GM21825 (cell line): Measurements from ENCODE around the gene NDST4.

Experiments
- ATAC-seq: cut with Tn5 transposase; IDR thresholded peaks from one replicate; pipeline ENCODE4 v1.9.1; 2021; ENCODE audit warnings: mild to moderate bottlenecking, moderate library complexity; ENCODE audit not compliant: unreplicated experiment

The NDST4 gene

DNA sequence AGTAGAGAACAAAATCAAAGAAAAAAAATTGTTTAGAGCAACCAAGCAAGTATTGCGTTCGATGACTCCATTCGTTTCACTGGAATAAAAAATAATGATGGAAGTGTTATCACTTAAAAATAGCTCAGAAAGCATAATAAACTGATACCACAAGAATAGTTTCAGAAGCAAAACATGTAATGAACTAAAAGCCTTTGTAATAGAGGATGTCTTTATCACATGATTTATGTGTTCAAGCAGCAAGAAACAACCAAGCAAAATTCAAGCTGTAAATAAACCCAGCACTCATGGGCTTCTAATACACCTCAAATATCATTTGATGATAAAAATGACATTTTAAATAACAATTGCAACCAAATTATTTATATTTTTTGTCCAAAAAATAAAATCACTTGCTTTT, 192.2 kb downstream of the NDST4 start:
- ATAC-seq: no peak

- no peak for ATAC-seq
These were observed 202.3 kb downstream of the NDST4 start for GRCh38 chr4:114911111-114911510.

DNA sequence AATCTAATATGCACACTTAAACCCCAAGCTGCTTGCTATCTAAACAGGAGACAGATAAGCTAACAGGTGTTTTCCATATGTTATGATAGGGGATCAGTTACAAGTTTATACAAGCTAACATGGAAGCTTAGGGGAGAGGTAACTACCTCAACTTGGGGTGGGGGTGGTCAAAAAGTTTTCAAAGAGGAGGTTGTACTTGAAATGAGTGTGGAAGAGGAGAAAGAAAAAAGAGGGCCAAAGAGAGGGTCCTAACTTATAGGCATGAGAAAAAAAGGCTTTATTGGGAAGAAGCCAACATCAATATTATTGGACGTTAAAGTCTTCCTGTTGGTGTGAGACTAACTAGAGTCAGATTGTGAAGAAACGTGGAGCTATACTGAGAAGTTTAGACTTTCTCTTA, 205.9 kb downstream of the NDST4 start:
- ATAC-seq: no peak

- no peak for ATAC-seq
These were observed 208.4 kb downstream of the NDST4 start for GRCh38 chr4:114905017-114905416.

DNA sequence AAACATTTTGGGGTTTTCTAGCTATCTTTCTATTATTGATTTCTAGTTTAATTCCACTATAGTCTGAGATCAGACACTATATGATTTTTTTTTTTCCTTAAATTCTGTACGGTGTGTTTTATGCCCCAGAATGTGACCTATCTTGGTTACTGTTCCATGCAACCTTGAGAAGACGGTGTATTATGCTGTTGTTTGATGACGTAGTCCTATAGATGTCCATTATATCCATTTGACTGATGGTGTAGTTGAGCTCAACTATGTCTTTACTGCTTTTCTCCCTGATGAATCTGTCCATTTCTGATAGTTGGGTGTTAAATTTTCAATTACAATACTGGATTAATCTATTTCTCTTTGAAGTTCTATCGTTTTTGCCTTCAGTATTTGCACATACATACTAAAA, 212.5 kb downstream of the NDST4 start:
- no peak for ATAC-seq

DNA sequence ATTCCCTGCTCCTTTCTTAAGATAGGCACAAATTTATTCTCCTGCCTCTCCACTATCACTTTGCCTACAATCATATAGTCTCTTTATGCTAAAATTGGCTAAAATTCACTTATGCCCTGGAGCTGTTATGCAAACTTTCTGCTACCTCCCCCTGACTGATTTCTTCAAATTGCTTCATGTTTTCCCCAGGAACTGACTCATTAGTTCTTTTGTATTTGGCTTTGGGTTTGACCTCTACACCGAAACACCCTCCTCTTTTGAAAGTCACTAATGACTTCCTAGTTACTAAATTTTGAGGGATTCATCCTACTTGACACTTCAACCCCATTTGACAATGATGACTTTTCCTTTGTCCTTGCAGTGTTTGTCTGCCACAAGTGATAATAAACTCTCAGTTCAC, 222.6 kb downstream of the NDST4 start:
- no peak for ATAC-seq

GRCh38 chr4:114886761-114887160, 226.7 kb downstream of the NDST4 start:
- no peak for ATAC-seq

- ATAC-seq: no peak
These were observed 229.8 kb downstream of the NDST4 start for GRCh38 chr4:114883641-114884040.

DNA sequence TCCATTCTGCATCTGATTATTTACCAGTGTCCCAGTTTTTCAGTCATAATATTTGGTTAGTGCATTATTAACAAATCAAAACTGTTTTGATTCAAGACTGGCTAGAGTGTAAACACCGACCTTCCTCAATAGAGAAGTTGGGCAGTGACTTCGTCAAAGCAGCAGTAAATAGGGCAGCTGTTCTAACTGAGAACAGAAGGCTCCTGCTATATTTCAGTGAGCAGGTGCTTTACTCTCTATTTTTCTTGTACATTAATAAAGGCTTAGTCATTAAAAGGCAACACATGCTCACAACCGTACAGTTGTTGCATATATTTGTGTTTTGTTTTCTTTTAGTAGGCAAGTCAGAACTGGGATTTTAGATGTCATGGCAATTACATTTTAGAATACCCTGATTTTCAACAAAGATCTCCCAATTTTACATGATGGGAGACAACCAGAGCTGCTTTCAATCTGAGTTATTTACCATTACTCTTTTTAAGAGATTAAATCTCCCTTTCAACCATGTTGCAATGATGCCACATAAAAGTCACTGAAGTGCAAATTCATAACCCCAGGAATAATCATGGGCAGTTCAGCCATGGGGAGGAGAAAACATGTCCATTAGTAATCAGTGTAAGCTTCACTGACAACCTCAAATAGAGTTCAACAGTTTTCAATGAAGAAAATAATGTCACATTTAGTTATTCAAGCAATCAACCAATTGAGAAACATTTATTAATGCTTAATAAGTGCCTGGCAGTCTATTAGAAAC, 233.3 kb downstream of the NDST4 start:
- no peak for ATAC-seq

GRCh38 chr4:114875630-114876029, 237.8 kb downstream of the NDST4 start:
- ATAC-seq: no peak

DNA sequence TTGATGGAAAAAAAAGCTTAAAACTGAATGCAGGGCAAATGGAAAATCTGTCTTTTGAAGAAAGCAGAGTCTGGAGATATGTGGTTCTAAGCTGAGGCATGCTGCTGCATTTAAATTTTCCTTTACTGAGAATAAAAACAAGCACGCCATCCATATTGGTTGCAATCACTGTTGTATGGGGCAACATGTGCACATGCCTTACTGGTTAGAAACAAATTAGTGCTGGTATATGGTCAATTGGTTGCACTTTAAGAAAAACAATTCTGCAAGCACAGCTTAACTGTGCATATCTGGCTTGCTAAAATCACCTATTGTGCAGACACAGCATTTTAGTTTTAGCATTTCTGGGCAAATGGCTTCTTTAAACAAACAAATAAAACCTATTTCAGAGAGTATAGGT, 239.1 kb downstream of the NDST4 start:
- ATAC-seq: no peak

DNA sequence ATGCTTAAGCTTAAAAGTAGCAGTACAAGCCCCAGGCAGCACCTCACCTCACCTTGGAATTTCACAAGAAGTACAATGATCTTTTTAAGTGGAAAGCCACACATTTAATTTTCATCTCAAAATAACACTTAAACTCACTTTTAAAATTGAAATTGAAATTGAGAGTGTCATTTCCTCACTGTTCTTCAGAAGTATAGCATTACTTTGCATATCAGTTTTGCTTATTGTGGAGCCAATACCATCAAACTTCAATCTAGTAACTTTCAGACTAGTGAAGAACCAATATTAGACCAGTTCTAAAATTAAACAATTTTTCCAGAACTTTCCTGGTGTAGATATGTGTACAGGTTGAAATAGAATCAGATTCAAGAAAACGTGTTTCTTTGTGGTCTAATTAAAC, 242.4 kb downstream of the NDST4 start:
- no peak for ATAC-seq

DNA sequence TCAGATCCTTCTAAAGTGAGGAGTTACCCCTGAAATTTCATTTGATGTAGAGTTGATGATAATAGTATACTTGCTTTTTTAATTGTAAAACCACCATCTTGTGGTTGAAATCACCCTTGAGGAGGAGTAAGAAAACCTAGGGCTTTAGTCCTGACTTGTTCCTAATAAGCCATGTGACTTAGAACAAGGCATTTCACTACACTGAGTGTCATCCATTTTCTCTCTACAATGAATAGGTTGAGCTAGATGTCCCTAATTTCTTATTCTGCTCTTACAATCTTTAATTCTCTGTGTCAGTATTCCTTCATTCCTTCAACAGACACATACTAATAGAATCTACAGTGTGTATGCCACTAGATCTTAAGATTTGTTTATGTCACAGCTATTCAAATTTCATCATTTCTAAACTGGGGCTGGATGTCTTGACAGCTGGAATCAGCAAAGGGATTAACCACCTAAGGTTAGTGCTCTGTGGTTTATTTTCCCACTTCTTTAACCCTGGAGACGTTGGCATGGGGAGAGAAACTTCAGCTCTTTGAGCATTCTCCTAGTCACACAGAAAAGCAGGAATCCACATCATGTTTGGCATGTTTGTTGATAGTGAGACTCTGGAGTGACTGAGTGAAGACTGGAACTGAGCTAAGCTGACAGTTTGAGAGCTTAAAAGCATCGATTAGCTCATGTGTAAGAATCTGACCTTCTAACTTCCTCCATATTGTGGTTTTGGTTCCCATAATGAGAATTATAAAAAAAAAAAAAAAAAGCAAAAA, 246.3 kb downstream of the NDST4 start:
- no peak for ATAC-seq

- ATAC-seq: no peak
These were observed 249.4 kb downstream of the NDST4 start for GRCh38 chr4:114864060-114864459.

DNA sequence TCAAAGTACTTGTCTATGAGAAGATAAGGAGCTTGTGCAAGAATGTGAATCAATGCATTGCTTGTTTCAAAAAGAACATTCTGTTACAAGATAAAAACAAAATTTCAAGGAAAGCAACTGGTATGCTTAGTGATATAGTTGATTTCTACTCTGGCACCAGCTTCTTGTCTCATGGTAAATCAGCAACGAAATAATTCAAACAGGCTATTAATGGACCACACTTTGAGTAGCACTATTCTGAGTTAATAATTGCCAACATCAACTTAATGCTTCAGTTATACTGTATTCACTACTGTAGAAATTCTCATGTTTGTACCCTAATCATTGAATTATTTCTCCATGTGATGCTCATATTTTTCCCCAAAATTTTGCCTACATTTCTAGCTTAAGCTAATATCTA, 252.6 kb downstream of the NDST4 start:
- ATAC-seq: no peak

DNA sequence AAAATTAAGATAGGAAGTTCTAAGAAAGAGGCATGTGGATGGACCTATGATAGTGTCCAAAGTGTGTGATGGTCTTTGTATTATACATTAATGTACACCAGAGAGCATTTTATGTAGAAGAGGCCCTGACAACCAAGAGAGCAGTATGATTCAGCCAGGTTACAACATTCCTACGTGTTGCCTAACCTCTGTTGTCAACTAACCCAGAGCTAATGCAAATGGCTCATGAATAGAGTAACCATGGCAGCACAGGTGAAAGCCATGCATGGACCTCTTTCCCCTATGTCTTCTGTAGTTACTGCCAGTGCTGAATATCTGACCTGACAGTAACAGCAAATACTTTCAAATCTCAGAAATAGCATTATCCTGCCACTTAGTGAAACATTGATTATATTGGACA, 255.6 kb downstream of the NDST4 start:
- no peak for ATAC-seq

GRCh38 chr4:114839986-114840385, 273.4 kb downstream of the NDST4 start:
- no peak for ATAC-seq

DNA sequence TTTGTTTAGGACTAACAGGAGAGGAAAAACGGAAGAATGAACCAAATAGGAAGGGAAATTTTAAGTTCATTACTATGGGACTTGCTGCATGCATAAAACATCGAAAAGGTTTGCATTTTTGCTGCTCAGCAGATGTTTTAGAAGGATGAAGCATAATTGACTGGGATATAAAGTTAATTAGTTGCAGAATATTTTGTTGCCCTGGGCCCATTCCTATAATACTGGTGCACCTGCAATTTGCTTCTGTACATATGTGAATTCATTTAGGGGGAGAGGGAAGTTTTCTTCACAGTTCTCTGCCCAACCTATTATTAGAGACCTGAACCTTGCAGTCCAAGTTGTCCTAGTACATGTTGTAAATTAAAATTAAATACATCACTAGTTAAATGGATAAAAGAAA, 282.8 kb downstream of the NDST4 start:
- no peak for ATAC-seq

DNA sequence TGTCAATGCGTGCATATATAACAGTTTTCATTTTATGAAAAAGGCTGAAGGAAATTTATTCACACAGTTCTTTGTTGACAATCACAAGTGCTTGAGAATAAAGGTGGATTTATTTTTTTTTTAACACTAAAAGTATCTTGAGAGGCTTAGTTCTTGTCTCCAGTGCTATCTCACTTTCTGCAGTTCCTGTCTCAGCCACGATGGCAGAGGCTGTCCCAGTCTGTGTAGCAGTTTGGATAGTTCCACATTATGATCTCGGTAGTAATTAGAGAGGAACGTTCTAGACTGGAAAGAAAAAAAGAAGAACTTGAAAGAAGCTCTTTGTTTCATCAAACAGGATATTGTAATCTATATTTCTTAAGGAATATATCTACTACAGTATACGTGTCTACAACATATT, 285.8 kb downstream of the NDST4 start:
- no peak for ATAC-seq

DNA sequence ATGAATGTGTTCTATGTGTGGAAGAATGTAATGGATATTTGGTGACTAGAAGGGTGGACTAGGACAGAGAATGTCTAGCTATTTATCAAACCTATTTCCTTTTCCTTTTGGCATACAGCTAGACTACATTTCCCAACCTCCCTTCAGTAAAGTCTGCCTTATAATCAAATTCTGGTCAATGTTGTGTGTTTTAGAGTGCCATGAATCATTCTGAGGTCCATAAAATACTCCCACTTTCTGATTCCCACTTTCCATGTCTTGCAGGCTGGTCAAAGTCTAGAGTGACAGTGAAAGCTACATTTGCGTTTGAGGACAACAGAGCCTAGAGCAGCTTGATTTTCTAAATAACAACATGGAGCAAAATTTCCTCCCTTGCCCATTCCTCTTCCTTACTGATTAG, 297.7 kb downstream of the NDST4 start:
- ATAC-seq: no peak

DNA sequence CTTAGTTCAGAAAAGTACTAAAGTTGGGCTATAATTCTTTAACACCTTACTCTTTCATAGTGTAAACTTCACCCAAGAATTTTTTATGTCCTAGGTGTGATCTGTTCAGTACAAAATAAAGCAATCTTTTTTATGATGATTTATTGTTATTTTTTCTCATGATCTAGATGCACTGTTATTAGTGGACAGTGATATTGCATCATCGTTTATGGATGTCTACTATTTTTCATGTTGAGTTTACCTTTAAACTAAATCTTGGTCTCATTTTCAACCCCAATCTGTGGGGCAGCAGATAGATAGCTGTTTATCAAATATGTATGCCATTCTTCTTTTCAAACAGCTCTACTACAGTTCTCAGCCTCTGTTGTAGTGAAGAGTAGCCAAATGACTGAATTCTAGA, 299.5 kb downstream of the NDST4 start:
- no peak for ATAC-seq

DNA sequence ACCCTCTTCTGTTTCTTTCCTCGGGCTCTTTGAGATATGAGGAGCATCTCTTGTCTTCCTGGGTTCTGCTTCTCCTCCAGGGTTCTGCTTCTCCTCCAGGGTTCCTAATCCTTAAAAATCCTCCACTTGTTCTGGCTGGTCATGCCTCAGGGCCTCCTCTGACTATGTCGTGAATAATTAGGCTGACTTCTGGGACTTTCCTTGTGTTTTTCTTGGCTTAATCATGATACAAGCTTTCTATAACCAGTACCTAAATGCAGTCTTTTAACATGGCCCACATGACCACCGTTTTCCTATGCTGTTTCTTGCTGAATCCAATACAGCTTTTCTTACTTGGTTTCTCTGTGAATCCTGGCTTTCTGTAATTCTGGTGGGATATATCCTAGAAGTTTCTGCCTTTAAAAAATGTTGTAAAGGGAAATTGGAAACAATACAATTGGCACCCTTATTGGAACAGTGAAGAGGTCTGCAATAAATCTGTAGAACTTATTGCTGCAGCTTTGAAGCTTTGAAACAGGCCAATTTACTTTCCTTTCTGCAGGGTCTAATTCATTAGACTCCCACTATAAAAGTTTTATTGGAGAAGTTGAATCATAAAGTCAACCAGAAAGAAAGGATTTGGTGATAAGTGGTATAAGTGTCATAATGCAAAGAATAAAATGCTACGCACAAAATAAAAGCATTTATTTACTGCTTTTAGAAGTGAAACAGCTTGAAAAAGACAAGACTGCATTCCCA, 301.7 kb downstream of the NDST4 start:
- no peak for ATAC-seq
